Astrocyte (in vitro differentiated cells and primary cell): ENCODE measurements around the gene ALG5. TPM values are rescaled to one million over a fixed set of nuclear protein-coding genes. Genes with fewer than 3 reads are reported as not detected.

Source experiments
- DNase-seq: peaks from one replicate; pipeline ENCODE4 v3.0.0-alpha.2; 2010; ENCODE audit warnings: low read depth
- FAIRE-seq: peaks from 2 replicates; lab custom pipeline; 2011; peaks lifted over from hg19 to GRCh38; lab: Jason Lieb, UNC
- H2AFZ ChIP-seq: 2 replicates; pipeline ENCODE4 v1.6.0; 2012; ENCODE audit warnings: low read depth, low read length, inconsistent platforms
- H3K27ac ChIP-seq: 2 replicates; pipeline ENCODE4 v1.5.1; 2011; ENCODE audit warnings: low read depth, low read length, inconsistent platforms
- H3K27me3 ChIP-seq: 2 replicates; pipeline ENCODE4 v1.6.0; 2011; ENCODE audit warnings: low read length, inconsistent platforms; ENCODE audit not compliant: insufficient read depth
- H3K36me3 ChIP-seq: 2 replicates; pipeline ENCODE4 v1.5.1; 2011; ENCODE audit warnings: low read length, inconsistent platforms; ENCODE audit not compliant: insufficient read depth
- H3K4me1 ChIP-seq: 2 replicates; pipeline ENCODE4 v1.5.1; 2011; ENCODE audit warnings: low read length, inconsistent platforms; ENCODE audit not compliant: insufficient read depth
- H3K4me2 ChIP-seq: 2 replicates; pipeline ENCODE4 v1.6.0; 2012; ENCODE audit warnings: low read length, inconsistent platforms
- H3K4me3 ChIP-seq: 2 replicates; pipeline ENCODE4 v1.5.1; 2011; ENCODE audit warnings: low read depth, mild to moderate bottlenecking, low read length, inconsistent platforms; ENCODE audit not compliant: insufficient read depth
- H3K79me2 ChIP-seq: 2 replicates; pipeline ENCODE4 v1.6.0; 2012; ENCODE audit warnings: mild to moderate bottlenecking, low read length, inconsistent platforms; ENCODE audit not compliant: insufficient read depth
- H3K9ac ChIP-seq: 2 replicates; pipeline ENCODE4 v1.6.0; 2012; ENCODE audit warnings: mild to moderate bottlenecking, low read length, inconsistent platforms
- H3K9me3 ChIP-seq: 2 replicates; pipeline ENCODE4 v1.5.1; 2012; ENCODE audit warnings: low read depth, mild to moderate bottlenecking, low read length, inconsistent platforms; ENCODE audit not compliant: insufficient read depth
- H4K20me1 ChIP-seq: 2 replicates; pipeline ENCODE4 v1.6.0; 2012; ENCODE audit warnings: low read length, inconsistent platforms; ENCODE audit not compliant: insufficient read depth
- H3K27ac Mint-ChIP-seq: one replicate; pipeline ENCODE4 v1.8.0; 2021; ENCODE audit warnings: mild to moderate bottlenecking, mixed read lengths; ENCODE audit not compliant: unreplicated experiment
- H3K27me3 Mint-ChIP-seq: one replicate; pipeline ENCODE4 v1.8.0; 2021; ENCODE audit warnings: low read depth, mixed read lengths; ENCODE audit not compliant: unreplicated experiment
- H3K36me3 Mint-ChIP-seq: one replicate; pipeline ENCODE4 v1.8.0; 2021; ENCODE audit warnings: low read depth, mixed read lengths; ENCODE audit not compliant: unreplicated experiment
- H3K4me1 Mint-ChIP-seq: one replicate; pipeline ENCODE4 v1.8.0; 2021; ENCODE audit warnings: low read depth, mixed read lengths; ENCODE audit not compliant: unreplicated experiment
- H3K4me3 Mint-ChIP-seq: one replicate; pipeline ENCODE4 v1.8.0; 2021; ENCODE audit warnings: mild to moderate bottlenecking, moderate library complexity, mixed read lengths; ENCODE audit not compliant: unreplicated experiment
- H3K9me3 Mint-ChIP-seq: one replicate; pipeline ENCODE4 v1.8.0; 2021; ENCODE audit warnings: mild to moderate bottlenecking, mixed read lengths; ENCODE audit not compliant: unreplicated experiment
- CTCF ChIP-seq: IDR thresholded peaks from 2 replicates; pipeline ENCODE4 v1.5.1; 2011; ENCODE audit warnings: low read depth, mild to moderate bottlenecking, inconsistent platforms, low read length, moderate library complexity; ENCODE audit not compliant: insufficient read depth
- EZH2 ChIP-seq: IDR thresholded peaks from 2 replicates; pipeline ENCODE4 v1.6.1; 2012; ENCODE audit warnings: mild to moderate bottlenecking, low read length, inconsistent platforms; ENCODE audit not compliant: insufficient read depth
- total RNA-seq: library from RNA; stranded (reverse); gene quantifications from 2 replicates; pipeline ENCODE4 v1.2.1, GENCODE V29; 2021

ALG5 gene
- total RNA-seq, 1 donor from 2014 or later = 26.3 TPM

GRCh38 chr13:37001921-37002250 is 2.7 kb upstream of the ALG5 start:
- H3K4me3 Mint-ChIP-seq = peak overlapping the region; percentile 99
- no peak for DNase-seq
- FAIRE-seq = no peak
- H3K4me1 Mint-ChIP-seq = peaks cover 8% of the 10 kb centered on the region
- H3K27me3 Mint-ChIP-seq = no peaks in the 10 kb centered on the region
- Histone ChIP-seq H3K27ac (peak overlapping the region; percentile 99), H3K9me3 (no peaks in the 10 kb centered on the region), H3K36me3 (peaks cover 28% of the 10 kb centered on the region), H3K27me3 (no peaks in the 10 kb centered on the region), H3K4me2 (peak overlapping the region; percentile 100), H3K79me2 (peaks cover 50% of the 10 kb centered on the region), H3K4me3 (peak overlapping the region; percentile 92), H2AFZ (no peak overlapping the region), H3K9ac (peak overlapping the region; percentile 99), H3K4me1 (peaks cover 11% of the 10 kb centered on the region), H4K20me1 (no peaks in the 10 kb centered on the region)
- no peaks in the 10 kb centered on the region for H3K9me3 Mint-ChIP-seq
- peaks cover 5% of the 10 kb centered on the region for H3K36me3 Mint-ChIP-seq
- no peak for TF ChIP-seq EZH2
- no peak for TF ChIP-seq CTCF
- peak overlapping the region; percentile 75 for H3K27ac Mint-ChIP-seq

GRCh38 chr13:36998624-36999041 is 507 bp downstream of the ALG5 start:
- FAIRE-seq = no peak
- Mint-ChIP-seq H3K4me3 (peak overlapping the region; percentile 99), H3K9me3 (no peaks in the 10 kb centered on the region), H3K4me1 (peaks cover 9% of the 10 kb centered on the region), H3K36me3 (no peaks in the 10 kb centered on the region), H3K27ac (peak overlapping the region; percentile 94), H3K27me3 (no peaks in the 10 kb centered on the region)
- Histone ChIP-seq H3K79me2 (peaks cover 74% of the 10 kb centered on the region), H2AFZ (peak overlapping the region; percentile 74), H3K4me2 (peak overlapping the region; percentile 100), H3K27me3 (no peaks in the 10 kb centered on the region), H3K9me3 (no peaks in the 10 kb centered on the region), H3K27ac (peak overlapping the region; percentile 99), H4K20me1 (peaks cover 6% of the 10 kb centered on the region), H3K36me3 (peaks cover 23% of the 10 kb centered on the region), H3K4me1 (peaks cover 11% of the 10 kb centered on the region), H3K9ac (peak overlapping the region; percentile 99), H3K4me3 (peak overlapping the region; percentile 92)
- no peak for DNase-seq
- TF ChIP-seq CTCF (no peak), EZH2 (no peak)

GRCh38 chr13:36997716-36998427 is 1.3 kb downstream of the ALG5 start:
- peak overlapping the region; percentile 94 for H3K27ac Mint-ChIP-seq
- Histone ChIP-seq H3K79me2 (peaks cover 69% of the 10 kb centered on the region), H3K9ac (peak overlapping the region; percentile 99), H3K4me1 (peaks cover 11% of the 10 kb centered on the region), H3K9me3 (no peaks in the 10 kb centered on the region), H4K20me1 (peaks cover 6% of the 10 kb centered on the region), H3K27ac (peak overlapping the region; percentile 99), H3K36me3 (peaks cover 24% of the 10 kb centered on the region), H3K27me3 (no peaks in the 10 kb centered on the region), H3K4me2 (peak overlapping the region; percentile 100), H3K4me3 (peak overlapping the region; percentile 92), H2AFZ (peak overlapping the region; percentile 74)
- H3K9me3 Mint-ChIP-seq = no peaks in the 10 kb centered on the region
- no peaks in the 10 kb centered on the region for H3K27me3 Mint-ChIP-seq
- peaks cover 9% of the 10 kb centered on the region for H3K4me1 Mint-ChIP-seq
- FAIRE-seq (no peak), DNase-seq (no peak)
- H3K4me3 Mint-ChIP-seq = peak overlapping the region; percentile 99
- H3K36me3 Mint-ChIP-seq = no peaks in the 10 kb centered on the region
- TF ChIP-seq CTCF (no peak), EZH2 (no peak)
